AG04450 (cell line): ENCODE results near the gene IPO11. TPM values are rescaled to one million over a fixed set of nuclear protein-coding genes. Genes with fewer than 3 reads are reported as not detected.

Experiments
- CTCF ChIA-PET: fragments of 300-600, 350-600 bp; formaldehyde crosslinking; extraction: SDS; loops from one replicate; lab custom pipeline; 2022; ENCODE audit warnings: antibody characterized with exemption, inconsistent platforms; lab: Charles Lee
- POLR2A ChIA-PET: fragments of 350-600 bp; formaldehyde crosslinking; extraction: SDS; loops from one replicate; lab custom pipeline; 2021; ENCODE audit warnings: antibody characterized with exemption, inconsistent platforms; lab: Yijun Ruan, JAX
- DNase-seq: peaks from one replicate; pipeline ENCODE4 v3.0.0-alpha.2; 2011; ENCODE audit warnings: low read depth, low spot score
- H3K27ac ChIP-seq: one replicate; pipeline ENCODE4 v1.5.1; 2012; ENCODE audit warnings: low read depth, low read length, control low read depth
- H3K27me3 ChIP-seq: one replicate; pipeline ENCODE4 v1.6.0; 2012; ENCODE audit warnings: low read length; ENCODE audit not compliant: control insufficient read depth, insufficient read depth
- H3K4me3 ChIP-seq: 2 replicates; pipeline ENCODE4 v1.5.1; 2011; ENCODE audit warnings: mild to moderate bottlenecking, low read depth, low read length, control low read depth
- H3K9me3 ChIP-seq: 2 replicates; pipeline ENCODE4 v1.5.1; 2012; ENCODE audit warnings: low read length; ENCODE audit not compliant: control insufficient read depth, insufficient read depth
- polyA plus RNA-seq: library from polyadenylated mRNA; depleted of rRNA; stranded (reverse); fragments of >200 nt; gene quantifications from 2 replicates; pipeline ENCODE4 v1.2.3, GENCODE V29; 2011
- TF ChIP-seq, protein P1 (sequence below): IDR thresholded peaks from 2 replicates; pipeline ENCODE4 v1.5.1; 2011; ENCODE audit warnings: low read depth, low read length, control low read depth, inconsistent platforms

Gene IPO11
- polyA plus RNA-seq, 1 experiment: 24.0 TPM

- no peak overlapping the region for H3K27ac ChIP-seq
- no peak for DNase-seq
- H3K27me3 ChIP-seq: no peaks in the 10 kb centered on the region
- no peaks in the 10 kb centered on the region for H3K9me3 ChIP-seq
- TF ChIP-seq, protein P1, sequence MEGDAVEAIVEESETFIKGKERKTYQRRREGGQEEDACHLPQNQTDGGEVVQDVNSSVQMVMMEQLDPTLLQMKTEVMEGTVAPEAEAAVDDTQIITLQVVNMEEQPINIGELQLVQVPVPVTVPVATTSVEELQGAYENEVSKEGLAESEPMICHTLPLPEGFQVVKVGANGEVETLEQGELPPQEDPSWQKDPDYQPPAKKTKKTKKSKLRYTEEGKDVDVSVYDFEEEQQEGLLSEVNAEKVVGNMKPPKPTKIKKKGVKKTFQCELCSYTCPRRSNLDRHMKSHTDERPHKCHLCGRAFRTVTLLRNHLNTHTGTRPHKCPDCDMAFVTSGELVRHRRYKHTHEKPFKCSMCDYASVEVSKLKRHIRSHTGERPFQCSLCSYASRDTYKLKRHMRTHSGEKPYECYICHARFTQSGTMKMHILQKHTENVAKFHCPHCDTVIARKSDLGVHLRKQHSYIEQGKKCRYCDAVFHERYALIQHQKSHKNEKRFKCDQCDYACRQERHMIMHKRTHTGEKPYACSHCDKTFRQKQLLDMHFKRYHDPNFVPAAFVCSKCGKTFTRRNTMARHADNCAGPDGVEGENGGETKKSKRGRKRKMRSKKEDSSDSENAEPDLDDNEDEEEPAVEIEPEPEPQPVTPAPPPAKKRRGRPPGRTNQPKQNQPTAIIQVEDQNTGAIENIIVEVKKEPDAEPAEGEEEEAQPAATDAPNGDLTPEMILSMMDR: no peak
- CTCF ChIA-PET: no interaction called here
- POLR2A ChIA-PET: no interaction called here
- H3K4me3 ChIP-seq: no peak overlapping the region
These were observed 164.9 kb downstream of the IPO11 start for GRCh38 chr5:62577488-62577887.

GRCh38 chr5:62578540-62578939, 166.0 kb downstream of the IPO11 start, which contains the start of gene LRRC70:
Gene LRRC70 (plus strand): TSS chr5:62578819. CDS start chr5:62579439, 620 bp downstream.
- Histone ChIP-seq H3K27me3 (no peaks in the 10 kb centered on the region), H3K9me3 (no peaks in the 10 kb centered on the region), H3K27ac (no peak within 1 kb of the TSS), H3K4me3 (no peak within 1 kb of the TSS)
- CTCF ChIA-PET: interaction anchor here (0.7 to 0.9 kb wide), 2 partner anchors 141 to 182 kb away, joined by 4 to 5 read pairs; no protein-coding TSS in a partner anchor
- TF ChIP-seq, protein P1: no peak
- POLR2A ChIA-PET: interaction anchor here (0.7 kb wide), 1 partner anchor 9 kb away, joined by 6 read pairs; no protein-coding TSS in a partner anchor
- DNase-seq: no peak

GRCh38 chr5:62579761-62580160, 167.2 kb downstream of the IPO11 start:
- Histone ChIP-seq H3K9me3 (no peaks in the 10 kb centered on the region), H3K4me3 (no peak overlapping the region), H3K27me3 (no peaks in the 10 kb centered on the region), H3K27ac (no peak overlapping the region)
- DNase-seq: no peak
- TF ChIP-seq, protein P1: no peak
- POLR2A ChIA-PET: no interaction called here
- CTCF ChIA-PET: no interaction called here

GRCh38 chr5:62581836-62582597, 169.5 kb downstream of the IPO11 start:
- CTCF ChIA-PET: interaction anchor here (1.5 kb wide), 1 partner anchor 24 kb away, joined by 3 read pairs; no protein-coding TSS in a partner anchor

More at GRCh38 chr5:62581836-62582597, 169.5 kb downstream of the IPO11 start:
- Histone ChIP-seq H3K27ac (no peak overlapping the region), H3K9me3 (no peaks in the 10 kb centered on the region), H3K4me3 (no peak overlapping the region), H3K27me3 (no peaks in the 10 kb centered on the region)
- no peak for DNase-seq
- POLR2A ChIA-PET: no interaction called here
- TF ChIP-seq, protein P1: no peak
